SKM-1 treated with dmso at 0.1 percent for 144 hours (cell line): Measurements from ENCODE around the gene DCUN1D2.
"Not testable (repeated sequence)": the region's sequence is repeated elsewhere in the genome, so short reads cannot be mapped to it uniquely, and the experiment has no call there.

Experiments
- DNase-seq: peaks from one replicate; lab custom pipeline; 2025; ENCODE audit not compliant: unreplicated experiment; lab: John Stamatoyannopoulos, UW

DCUN1D2 gene

GRCh38 chr13:113491982-113492381 is 1.5 kb upstream of the DCUN1D2 start:
- DNase-seq = no peak

- no peak for DNase-seq
Observed at GRCh38 chr13:113491418-113491883, 940 bp upstream of the DCUN1D2 start.

DNA sequence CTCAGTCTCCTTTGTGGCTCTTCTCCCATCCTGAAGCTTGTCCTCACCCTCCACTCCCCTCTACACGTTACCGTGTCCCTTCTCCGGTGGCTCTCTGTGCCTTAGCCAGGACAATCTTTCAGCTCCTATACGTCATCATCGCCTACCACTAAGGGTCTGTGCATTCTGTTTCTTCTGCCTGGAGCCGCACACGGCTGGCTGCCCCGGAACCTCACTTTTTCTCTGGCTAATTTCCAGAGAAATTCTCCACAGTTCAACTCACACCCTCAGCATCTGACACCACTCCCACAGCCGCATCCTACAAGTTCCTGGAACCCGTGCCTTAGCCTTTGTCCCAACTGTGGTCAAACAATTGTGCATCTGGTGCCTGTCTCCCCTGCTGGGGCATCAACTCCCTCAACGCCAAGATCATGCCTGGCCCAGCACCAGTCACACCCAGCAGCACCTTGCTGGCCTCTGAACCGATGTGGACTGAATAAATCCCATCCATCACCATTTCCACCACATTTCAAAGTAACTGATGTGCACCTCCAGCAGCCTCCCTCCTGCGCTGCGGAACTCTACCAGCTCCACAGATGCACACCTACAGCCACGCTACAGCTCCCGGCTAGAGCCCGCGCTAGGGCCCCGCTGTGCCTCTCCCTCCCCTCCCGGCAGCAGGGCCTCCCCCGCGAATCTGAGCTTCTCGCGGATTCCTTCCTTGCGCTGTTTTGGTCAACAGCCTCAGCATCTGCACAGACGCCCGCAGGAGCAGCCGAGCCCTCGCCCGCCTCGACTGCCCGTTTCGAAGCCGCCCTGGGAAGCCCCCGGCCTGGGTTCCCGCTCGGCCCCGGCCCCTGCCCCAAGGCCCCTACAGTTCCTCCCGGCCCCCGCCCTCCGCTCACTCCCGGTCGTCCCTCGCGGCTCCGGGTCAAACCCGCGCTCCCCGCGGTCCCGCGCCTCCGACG is 689 bp downstream of the DCUN1D2 start:
- no peak for DNase-seq

DNA sequence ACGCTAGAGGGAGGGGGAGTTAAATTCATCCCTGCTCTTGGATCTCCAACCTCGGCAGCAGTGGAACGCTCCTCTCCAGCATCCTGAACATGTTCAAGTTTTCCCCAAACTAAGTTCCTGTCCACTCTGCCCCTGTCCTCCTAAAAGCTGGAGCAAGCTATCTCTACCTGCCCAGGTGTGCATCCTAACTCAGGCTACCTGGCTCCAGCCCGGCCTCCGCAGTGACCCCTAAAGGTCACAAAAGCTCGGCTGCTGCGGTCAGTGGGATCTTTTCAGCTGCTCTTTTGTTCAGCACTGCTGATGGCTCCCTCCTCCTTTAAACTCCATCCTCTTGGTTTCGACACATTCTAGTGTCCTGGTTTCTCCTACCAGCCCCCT is 1.4 kb downstream of the DCUN1D2 start:
- DNase-seq = no peak

GRCh38 chr13:113488283-113488682 is 2.2 kb downstream of the DCUN1D2 start:
- DNase-seq = no peak

GRCh38 chr13:113486698-113487097 is 3.8 kb downstream of the DCUN1D2 start:
- DNase-seq = no peak

GRCh38 chr13:113485545-113485944 is 5.0 kb downstream of the DCUN1D2 start:
- DNase-seq = no peak

GRCh38 chr13:113483504-113484293 is 6.8 kb downstream of the DCUN1D2 start:
- DNase-seq = no peak

DNA sequence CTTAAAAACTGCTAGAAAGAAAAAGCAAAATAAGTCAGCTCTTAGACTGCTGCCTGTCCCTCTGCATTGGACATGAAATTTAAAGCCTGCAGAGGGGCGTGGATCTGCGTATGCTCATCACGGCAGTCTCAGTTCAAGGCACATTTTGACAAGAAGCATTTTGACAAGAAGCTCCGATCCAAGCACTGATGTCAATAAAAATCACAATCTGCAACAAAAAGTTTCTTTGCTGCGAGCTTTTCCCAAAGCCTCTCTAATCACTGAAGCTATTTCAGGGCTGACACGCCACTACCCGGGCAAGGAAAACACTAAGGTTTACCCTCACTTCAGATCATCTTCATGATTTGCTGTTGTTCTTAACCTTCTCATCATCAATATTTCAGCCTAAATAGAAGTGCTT is 7.4 kb downstream of the DCUN1D2 start:
- no peak for DNase-seq

DNA sequence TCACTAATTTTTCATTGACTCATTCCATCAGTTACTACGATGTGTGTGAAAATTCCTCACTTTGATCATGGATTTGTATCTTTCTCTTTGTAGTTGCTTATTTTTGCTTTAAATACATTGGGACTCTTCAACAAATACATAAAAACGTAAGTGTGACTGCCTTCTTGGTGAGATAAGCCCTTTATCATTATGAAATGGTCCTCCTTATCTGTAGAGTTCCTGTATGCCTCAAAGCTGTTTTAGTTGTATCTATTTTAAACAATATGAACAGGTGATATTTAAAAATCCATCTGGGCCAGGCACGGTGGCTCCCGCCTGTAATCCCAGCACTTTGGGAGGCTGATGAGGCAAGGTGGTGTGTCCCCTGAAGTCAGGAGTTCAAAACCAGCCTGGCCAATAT is 11.3 kb downstream of the DCUN1D2 start:
- no peak for DNase-seq

GRCh38 chr13:113477724-113478123 is 12.8 kb downstream of the DCUN1D2 start:
- no peak for DNase-seq

GRCh38 chr13:113476811-113477210 is 13.7 kb downstream of the DCUN1D2 start:
- no peak for DNase-seq

DNA sequence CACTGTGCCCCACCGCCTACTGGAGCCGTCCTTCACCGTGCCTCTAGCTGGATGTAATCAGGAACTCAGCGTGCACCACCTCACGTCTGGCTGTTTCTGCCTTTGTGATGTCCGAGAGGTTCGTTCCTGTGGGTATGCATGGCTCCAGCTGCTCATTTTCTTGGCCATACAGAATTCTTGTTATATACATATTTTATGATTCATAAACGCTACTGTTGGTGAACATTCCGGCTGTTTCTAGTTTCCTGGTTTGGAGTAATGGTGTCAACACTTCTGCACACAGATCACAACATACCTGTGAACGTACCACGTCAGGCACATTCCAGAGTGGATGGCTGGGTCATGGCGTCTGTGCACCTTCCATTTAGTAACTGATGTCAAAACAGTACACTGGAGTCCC is 14.6 kb downstream of the DCUN1D2 start:
- no peak for DNase-seq

DNA sequence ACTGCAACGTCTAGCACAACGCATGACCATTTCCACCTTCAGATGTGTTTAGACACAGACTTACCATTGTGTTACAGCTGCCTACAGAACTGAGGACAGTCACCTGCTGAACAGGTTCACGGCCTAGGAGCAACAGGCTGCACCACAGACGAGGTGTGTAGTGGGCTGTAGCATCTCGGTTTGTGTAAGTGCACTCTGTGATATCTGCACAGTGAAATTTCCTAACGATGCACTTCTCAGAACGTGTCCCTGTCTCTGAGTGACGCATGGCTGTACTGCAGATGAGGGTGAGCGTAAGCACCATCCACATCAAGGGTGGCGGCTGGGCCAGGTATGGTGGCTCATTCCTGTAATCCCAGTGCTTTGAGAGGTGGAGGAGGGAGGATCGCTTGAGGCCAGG is 15.2 kb downstream of the DCUN1D2 start:
- DNase-seq = no peak

DNA sequence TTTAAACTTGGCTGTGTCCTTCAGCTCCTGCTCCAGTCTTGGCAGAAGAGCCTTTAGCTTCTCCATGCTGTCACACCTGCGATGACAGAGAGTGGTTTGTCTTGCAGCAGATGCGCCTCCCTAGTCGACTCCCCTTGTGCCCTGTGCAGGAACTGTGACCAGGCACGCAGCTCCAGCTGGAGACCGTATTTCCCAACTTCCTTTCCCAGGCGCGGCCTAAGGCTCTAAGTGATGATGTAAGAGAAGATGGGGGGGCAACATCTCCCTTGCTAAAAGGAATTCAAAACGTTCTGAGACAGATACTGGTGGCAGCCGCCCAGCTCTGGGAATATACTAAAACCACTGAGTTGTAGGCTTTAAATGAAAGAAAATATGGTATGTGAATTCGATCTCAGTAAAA is 16.3 kb downstream of the DCUN1D2 start:
- peak; percentile 82 for DNase-seq

- no peak for DNase-seq
Observed at GRCh38 chr13:113472355-113473025, 18.0 kb downstream of the DCUN1D2 start.

DNA sequence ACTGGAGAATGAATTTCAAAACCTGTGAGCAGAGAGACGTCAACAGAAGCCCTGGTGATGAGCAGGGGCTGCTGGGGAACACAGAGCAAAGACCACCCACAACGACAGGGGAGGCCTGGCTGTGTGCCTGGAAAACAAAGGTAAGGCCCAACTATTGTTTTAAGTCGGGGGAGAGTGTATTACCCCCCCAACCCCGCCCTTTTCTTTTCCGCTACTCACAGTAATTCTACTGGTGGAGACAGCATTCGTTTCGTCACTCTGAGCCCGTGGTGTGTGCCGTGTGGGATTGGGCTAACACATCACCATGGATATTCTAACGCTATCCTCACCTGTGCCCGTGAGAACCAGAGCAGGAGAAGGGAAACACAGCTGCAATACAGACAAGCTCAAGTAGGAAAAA is 18.7 kb downstream of the DCUN1D2 start:
- DNase-seq = no peak

GRCh38 chr13:113470635-113471163 is 19.8 kb downstream of the DCUN1D2 start:
- DNase-seq = not testable (repeated sequence)

DNA sequence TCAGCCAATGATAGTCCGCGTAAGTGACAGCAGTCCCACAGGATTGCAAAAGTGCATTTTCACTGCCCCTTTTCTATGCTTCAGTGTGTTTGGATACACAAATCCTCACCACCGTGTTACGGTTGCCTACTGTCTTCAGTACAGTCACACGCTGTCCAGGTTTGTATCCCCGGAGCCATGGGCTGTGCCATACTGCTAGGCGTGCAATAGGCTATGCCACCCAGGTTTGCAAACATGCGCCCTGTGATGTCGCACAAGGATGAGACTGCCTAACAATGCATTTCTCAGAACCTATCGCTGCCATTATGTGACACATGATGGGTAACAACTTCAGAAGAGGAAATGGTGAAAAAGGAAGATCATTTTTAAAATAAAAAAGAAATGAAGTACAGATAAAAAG is 20.4 kb downstream of the DCUN1D2 start:
- no peak for DNase-seq

DNA sequence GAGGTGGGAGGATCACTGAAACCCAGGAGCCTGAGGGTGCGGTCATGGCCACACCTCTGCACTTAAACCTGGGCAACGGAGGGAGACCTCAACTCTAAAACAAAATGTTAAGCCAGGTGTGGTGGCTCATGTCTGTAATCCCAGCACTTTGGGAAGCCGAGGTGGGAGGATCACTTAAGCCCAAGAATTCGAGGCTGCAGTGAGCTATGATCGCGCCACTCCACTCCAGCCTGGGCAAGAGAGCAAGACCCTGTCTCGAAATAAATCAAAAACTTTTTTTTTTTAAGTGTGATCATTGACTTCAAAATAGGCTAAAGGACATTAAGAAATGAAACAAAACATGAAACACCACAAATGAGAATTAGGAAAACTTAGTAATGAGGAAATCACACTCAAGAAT is 20.9 kb downstream of the DCUN1D2 start:
- no peak for DNase-seq
